ENCODE measurements around the gene ZCCHC8. TPM values are rescaled to one million over a fixed set of nuclear protein-coding genes. Genes with fewer than 3 reads are reported as not detected.
A peak's percentile ranks its signal among the peaks of the same experiment; 100 is the strongest.

The ZCCHC8 gene
- 10 to 100 TPM; 27.2 to 33.5 (median 29.7) TPM for total RNA-seq

GRCh38 chr12:122500685-122501488, at the start of gene ZCCHC8:
ZCCHC8 (minus strand) TSS chr12:122500932; CDS start chr12:122500840, 92 bp downstream.
- H3K4me3 Mint-ChIP-seq, result peak within 1 kb of the TSS; percentile 98
- H3K9me3 Mint-ChIP-seq, result no peaks in the 10 kb centered on the region
- H3K27me3 Mint-ChIP-seq (ENCODE audit: low read depth), result no peaks in the 10 kb centered on the region
- ATAC-seq (peak; percentile 95 to 97), DNase-seq (peak; percentile 94)
- H3K4me1 Mint-ChIP-seq (ENCODE audit: low read depth), result peaks cover 37% of the 10 kb centered on the region
- peaks cover 21% of the 10 kb centered on the region for H3K36me3 Mint-ChIP-seq (ENCODE audit: insufficient read depth)

DNA sequence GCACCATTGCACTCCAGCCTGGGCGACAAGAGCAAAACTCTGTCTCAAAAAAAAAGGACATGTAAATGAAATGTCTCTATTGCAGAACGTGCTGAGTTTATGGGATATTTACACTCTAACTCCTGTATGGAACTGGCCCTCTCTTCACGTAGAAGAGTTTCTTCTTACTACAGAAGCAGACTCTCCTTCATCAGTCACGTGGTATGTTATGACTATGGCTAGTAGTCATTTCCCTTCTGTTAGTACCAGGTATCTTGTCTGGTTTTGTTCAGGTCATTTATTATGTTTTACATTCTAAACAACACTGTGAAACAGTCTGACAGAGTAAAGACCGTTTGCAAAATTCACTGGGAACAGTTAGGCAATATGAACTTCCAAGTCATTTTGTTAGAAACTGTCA, 46.6 kb upstream of the ZCCHC8 start:
- Mint-ChIP-seq H3K27me3 (ENCODE audit: low read depth) (no peaks in the 10 kb centered on the region), H3K9me3 (no peaks in the 10 kb centered on the region), H3K4me3 (no peak overlapping the region), H3K4me1 (ENCODE audit: low read depth) (no peaks in the 10 kb centered on the region), H3K36me3 (ENCODE audit: insufficient read depth) (peaks cover 17% of the 10 kb centered on the region)
- DNase-seq (no peak), ATAC-seq (no peak)

DNA sequence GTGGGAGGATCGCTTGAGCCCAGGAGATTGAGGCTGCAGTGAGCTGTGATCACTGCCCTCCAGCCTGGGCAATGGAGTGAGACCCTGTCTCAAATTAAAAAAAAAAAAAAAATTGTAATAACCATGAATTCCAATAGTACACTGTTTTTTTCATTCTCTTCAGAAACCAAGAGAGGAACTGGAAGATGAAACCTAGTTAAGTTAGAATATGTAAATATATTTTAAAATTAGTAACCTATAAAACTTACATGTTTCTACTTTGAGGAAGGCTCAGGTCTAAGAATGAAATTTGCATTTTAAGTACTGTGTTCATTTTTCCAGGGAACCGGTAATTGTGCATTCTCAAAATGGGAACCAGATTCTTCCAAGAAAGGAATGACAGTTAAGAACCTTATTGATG, 45.1 kb upstream of the ZCCHC8 start:
- no peak for ATAC-seq
- Mint-ChIP-seq H3K9me3 (no peaks in the 10 kb centered on the region), H3K36me3 (ENCODE audit: insufficient read depth) (peaks cover 12% of the 10 kb centered on the region), H3K27me3 (ENCODE audit: low read depth) (no peaks in the 10 kb centered on the region), H3K4me3 (no peak overlapping the region), H3K4me1 (ENCODE audit: low read depth) (no peaks in the 10 kb centered on the region)
- no peak for DNase-seq

- ATAC-seq (no peak), DNase-seq (no peak)
- Mint-ChIP-seq H3K4me1 (ENCODE audit: low read depth) (no peaks in the 10 kb centered on the region), H3K36me3 (ENCODE audit: insufficient read depth) (peaks cover 14% of the 10 kb centered on the region), H3K9me3 (no peaks in the 10 kb centered on the region), H3K4me3 (no peak overlapping the region), H3K27me3 (ENCODE audit: low read depth) (no peaks in the 10 kb centered on the region)
Measured at GRCh38 chr12:122544537-122544936, 43.8 kb upstream of the ZCCHC8 start.

DNA sequence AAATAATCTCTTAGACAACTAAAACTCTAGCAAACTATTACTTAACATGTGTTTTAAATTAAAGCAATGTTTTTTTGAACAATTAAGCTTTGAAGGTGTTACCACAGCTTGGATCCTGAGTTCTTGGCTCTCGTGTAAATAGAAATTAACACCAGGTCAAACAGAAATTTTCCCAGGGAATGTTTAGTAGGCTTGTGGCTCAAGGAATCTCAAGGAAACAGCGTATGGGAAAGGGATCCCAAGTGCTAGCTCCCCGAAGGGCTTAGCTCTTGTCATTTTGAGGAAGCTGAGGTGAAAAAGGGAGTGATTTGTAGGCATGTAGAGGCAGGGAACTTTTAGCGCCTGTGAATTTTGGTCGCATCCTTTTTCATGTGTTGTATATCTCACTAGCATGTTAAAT, 37.8 kb upstream of the ZCCHC8 start:
- DNase-seq, result no peak
- Mint-ChIP-seq H3K9me3 (no peaks in the 10 kb centered on the region), H3K36me3 (ENCODE audit: insufficient read depth) (peaks cover 19% of the 10 kb centered on the region), H3K27me3 (ENCODE audit: low read depth) (no peaks in the 10 kb centered on the region), H3K4me1 (ENCODE audit: low read depth) (no peaks in the 10 kb centered on the region), H3K4me3 (no peak overlapping the region)
- no peak for ATAC-seq

- Mint-ChIP-seq H3K27me3 (ENCODE audit: low read depth) (no peaks in the 10 kb centered on the region), H3K4me3 (no peak overlapping the region), H3K36me3 (ENCODE audit: insufficient read depth) (peaks cover 15% of the 10 kb centered on the region), H3K4me1 (ENCODE audit: low read depth) (no peaks in the 10 kb centered on the region), H3K9me3 (no peaks in the 10 kb centered on the region)
- ATAC-seq (no peak), DNase-seq (no peak)
Measured at GRCh38 chr12:122537021-122537420, 36.3 kb upstream of the ZCCHC8 start.

- DNase-seq (no peak), ATAC-seq (no peak)
- Mint-ChIP-seq H3K36me3 (ENCODE audit: insufficient read depth) (peaks cover 14% of the 10 kb centered on the region), H3K4me1 (ENCODE audit: low read depth) (no peaks in the 10 kb centered on the region), H3K9me3 (no peaks in the 10 kb centered on the region), H3K27me3 (ENCODE audit: low read depth) (no peaks in the 10 kb centered on the region), H3K4me3 (no peak overlapping the region)
Measured at GRCh38 chr12:122533856-122534255, 33.1 kb upstream of the ZCCHC8 start.

DNA sequence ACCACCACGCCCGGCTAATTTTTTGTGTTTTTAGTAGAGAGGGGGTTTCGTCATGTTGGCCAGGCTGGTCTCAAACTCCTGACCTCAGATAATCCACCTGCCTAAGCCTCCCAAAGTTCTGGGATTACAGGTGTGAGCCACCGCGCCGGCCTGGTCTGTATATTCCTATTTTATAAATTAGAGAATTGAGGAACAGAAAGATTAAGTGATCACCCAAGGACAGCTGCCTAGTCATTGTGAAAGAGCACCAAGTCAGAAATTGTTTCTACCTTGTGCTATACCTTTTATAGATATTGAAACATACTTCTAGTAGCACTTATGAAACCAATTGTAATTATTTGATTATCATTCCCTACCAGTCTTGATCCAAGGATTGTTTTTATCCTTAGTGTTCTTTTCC, 28.3 kb upstream of the ZCCHC8 start:
- H3K36me3 Mint-ChIP-seq (ENCODE audit: insufficient read depth), result peaks cover 22% of the 10 kb centered on the region
- H3K27me3 Mint-ChIP-seq (ENCODE audit: low read depth), result no peaks in the 10 kb centered on the region
- H3K4me3 Mint-ChIP-seq, result no peak overlapping the region
- peaks cover 6% of the 10 kb centered on the region for H3K4me1 Mint-ChIP-seq (ENCODE audit: low read depth)
- ATAC-seq, result no peak
- DNase-seq, result no peak
- no peaks in the 10 kb centered on the region for H3K9me3 Mint-ChIP-seq

- Mint-ChIP-seq H3K9me3 (no peaks in the 10 kb centered on the region), H3K36me3 (ENCODE audit: insufficient read depth) (peaks cover 25% of the 10 kb centered on the region), H3K27me3 (ENCODE audit: low read depth) (no peaks in the 10 kb centered on the region), H3K4me3 (no peak overlapping the region), H3K4me1 (ENCODE audit: low read depth) (peaks cover 11% of the 10 kb centered on the region)
- no peak for DNase-seq
- ATAC-seq, result no peak
Measured at GRCh38 chr12:122528582-122528981, 27.9 kb upstream of the ZCCHC8 start.

- no peaks in the 10 kb centered on the region for H3K9me3 Mint-ChIP-seq
- ATAC-seq, result peak; percentile 10 to 13
Measured at GRCh38 chr12:122527478-122527944, 26.8 kb upstream of the ZCCHC8 start.

DNA sequence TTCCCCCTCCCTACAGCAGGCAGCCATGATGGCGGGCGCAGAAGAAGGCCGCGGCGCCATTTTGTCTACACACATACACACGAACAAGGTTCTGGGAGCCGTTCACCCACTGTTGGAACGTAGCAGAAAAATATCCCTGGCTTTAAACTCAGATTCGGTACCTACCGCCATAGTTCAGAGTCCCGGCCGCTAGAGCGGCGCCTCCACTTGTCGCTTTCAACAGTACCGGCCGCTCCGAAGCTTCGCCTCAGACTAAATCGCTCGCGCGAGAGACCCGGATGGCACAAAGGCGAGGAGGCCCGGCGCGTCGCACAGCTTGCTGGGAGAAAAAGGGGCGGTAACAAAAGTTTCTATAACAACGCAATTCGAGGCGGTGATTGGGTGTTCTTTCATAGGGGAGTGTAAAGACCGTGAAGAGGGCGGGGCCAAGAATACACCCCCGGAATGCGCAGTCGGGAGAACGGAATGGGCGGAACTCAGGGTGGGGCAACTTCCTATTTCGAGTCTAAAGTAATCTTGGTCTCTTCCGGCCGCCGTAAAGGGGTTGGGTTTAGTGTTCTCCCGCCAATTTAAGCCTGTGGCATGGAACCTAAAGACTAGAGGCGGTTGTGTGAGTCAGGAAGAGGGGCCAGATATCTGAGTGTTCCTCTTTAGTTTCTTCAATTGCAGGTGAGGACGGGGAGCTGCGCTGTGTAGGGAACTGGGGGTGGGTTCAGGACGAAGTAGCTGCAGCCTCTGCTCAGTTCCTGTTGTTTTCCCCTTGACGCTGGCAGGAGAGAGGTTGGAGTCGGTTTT, 26.1 kb upstream of the ZCCHC8 start, which contains the start of the genes KNTC1 and RSRC2:
KNTC1 (plus strand) TSS at position 567 of the 795 bp plus-strand sequence. CDS start 2,815 bp downstream, outside the sequence.
RSRC2 (minus strand) TSS at position 254 of the 795 bp plus-strand sequence; CDS start at position 171, 83 bp downstream.
- DNase-seq (peak; percentile 95), ATAC-seq (peak; percentile 87 to 91)
- H3K9me3 Mint-ChIP-seq, result no peaks in the 10 kb centered on the region
- peaks cover 25% of the 10 kb centered on the region for H3K4me1 Mint-ChIP-seq (ENCODE audit: low read depth)
- H3K27me3 Mint-ChIP-seq (ENCODE audit: low read depth), result no peaks in the 10 kb centered on the region
- peaks cover 30% of the 10 kb centered on the region for H3K36me3 Mint-ChIP-seq (ENCODE audit: insufficient read depth)
- H3K4me3 Mint-ChIP-seq, result no peak within 1 kb of the TSS

More at GRCh38 chr12:122527478-122527944, 26.8 kb upstream of the ZCCHC8 start:
- DNase-seq, result peak; percentile 12
- peaks cover 19% of the 10 kb centered on the region for H3K4me1 Mint-ChIP-seq (ENCODE audit: low read depth)
- peaks cover 25% of the 10 kb centered on the region for H3K36me3 Mint-ChIP-seq (ENCODE audit: insufficient read depth)
- no peak overlapping the region for H3K4me3 Mint-ChIP-seq
- H3K27me3 Mint-ChIP-seq (ENCODE audit: low read depth), result no peaks in the 10 kb centered on the region

DNA sequence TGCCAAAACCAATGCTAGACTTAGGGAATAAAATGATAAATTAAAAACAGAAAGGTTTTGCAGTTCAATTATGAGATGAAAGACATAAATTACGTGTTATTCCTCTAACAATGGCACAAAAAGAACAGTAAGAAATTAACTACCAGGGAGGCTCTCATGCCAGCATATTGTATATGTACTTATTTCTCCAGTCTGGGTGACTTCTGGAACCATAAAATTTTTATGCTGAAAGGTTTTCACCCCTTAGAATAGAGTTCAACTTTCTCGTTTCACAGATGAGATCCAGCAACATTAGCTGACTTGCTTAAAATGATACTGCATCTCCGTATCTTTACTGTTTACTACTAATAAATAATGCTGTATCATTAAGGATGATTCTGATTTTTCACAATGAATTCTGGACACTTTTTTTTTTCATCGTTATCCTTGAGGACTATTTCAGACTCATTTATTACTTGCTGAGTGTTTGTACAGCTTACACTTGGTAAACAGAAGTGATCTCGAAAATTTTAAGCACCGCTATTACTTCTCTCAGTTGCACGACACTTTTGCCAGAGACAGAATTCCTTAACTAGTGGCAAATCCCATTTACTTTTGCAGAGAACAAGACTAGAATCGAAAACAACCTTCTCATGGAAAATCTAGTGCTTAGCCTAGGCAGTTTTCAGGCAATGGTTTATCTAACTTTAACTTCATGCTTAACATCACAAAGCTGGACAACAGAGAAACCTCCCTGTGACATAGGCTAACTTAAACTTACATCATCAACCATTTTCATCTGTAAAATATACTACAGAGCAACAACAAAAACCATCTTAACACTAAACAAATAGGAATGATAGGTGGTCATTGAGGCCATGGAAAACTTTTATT, 23.4 kb upstream of the ZCCHC8 start:
- Mint-ChIP-seq H3K36me3 (ENCODE audit: insufficient read depth) (peaks cover 48% of the 10 kb centered on the region), H3K9me3 (no peaks in the 10 kb centered on the region), H3K27me3 (ENCODE audit: low read depth) (no peaks in the 10 kb centered on the region), H3K4me3 (peak overlapping the region; percentile 96), H3K4me1 (ENCODE audit: low read depth) (peaks cover 43% of the 10 kb centered on the region)
- DNase-seq, result no peak
- no peak for ATAC-seq

GRCh38 chr12:122523280-122523679, 22.5 kb upstream of the ZCCHC8 start:
- H3K4me3 Mint-ChIP-seq, result peak overlapping the region; percentile 96
- no peaks in the 10 kb centered on the region for H3K9me3 Mint-ChIP-seq
- no peaks in the 10 kb centered on the region for H3K27me3 Mint-ChIP-seq (ENCODE audit: low read depth)
- DNase-seq, result no peak
- peaks cover 56% of the 10 kb centered on the region for H3K36me3 Mint-ChIP-seq (ENCODE audit: insufficient read depth)
- ATAC-seq, result no peak
- peaks cover 47% of the 10 kb centered on the region for H3K4me1 Mint-ChIP-seq (ENCODE audit: low read depth)

DNA sequence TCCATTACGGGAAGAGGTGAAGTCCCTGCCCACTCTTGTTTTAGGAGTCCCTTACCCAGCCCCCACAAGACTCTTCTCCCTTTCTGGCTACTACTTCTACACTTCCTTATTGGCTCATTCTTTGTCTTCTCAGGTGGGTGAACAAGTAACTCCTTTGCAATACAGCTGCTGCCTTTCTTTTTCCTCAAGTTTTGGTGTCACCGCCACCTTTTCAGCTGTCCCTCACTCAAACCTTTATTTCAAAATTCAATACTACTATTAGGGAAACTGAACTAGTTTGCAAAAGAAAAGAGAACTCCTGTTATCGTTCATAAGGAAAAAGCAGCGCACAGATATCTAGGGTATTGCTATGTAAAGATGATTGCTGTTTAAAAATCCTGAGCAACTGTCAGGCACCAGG, 19.9 kb upstream of the ZCCHC8 start:
- Mint-ChIP-seq H3K27me3 (ENCODE audit: low read depth) (no peaks in the 10 kb centered on the region), H3K36me3 (ENCODE audit: insufficient read depth) (peaks cover 73% of the 10 kb centered on the region), H3K9me3 (no peaks in the 10 kb centered on the region), H3K4me3 (no peak overlapping the region), H3K4me1 (ENCODE audit: low read depth) (peaks cover 59% of the 10 kb centered on the region)
- no peak for ATAC-seq
- DNase-seq, result no peak
